Measurements from ENCODE around the gene GXYLT1.

Gene GXYLT1

DNA sequence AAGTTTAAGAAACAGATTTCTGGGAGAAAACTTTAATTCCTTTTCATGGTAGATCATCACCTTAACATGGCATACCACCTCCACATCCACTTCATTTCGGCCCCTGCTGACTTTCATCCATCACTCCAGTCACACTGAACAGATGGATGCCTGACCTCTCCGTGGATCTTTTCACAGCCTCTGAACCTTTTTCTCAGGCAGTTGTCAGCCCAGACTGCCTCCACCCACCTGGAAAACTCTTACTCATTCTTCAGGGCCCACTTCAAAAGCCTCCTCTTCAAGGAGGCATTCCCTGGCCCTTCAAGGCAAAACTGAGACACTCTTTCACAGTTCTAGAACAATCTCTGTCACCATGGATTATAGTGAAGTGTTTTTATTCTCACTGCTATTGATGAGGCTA is 52.9 kb downstream of the GXYLT1 start:
- Histone ChIP-seq H3K27me3 (ENCODE audit: insufficient read depth, low read length, poor library complexity, severe bottlenecking) (no peaks in the 10 kb centered on the region), H3K79me2 (ENCODE audit: insufficient read depth, low read length) (no peaks in the 10 kb centered on the region), H3K36me3 (ENCODE audit: insufficient read depth, low read length) (peaks cover 43% of the 10 kb centered on the region), H3F3A (ENCODE audit: low read depth) (no peaks in the 10 kb centered on the region), H3K9ac (ENCODE audit: low read depth, low read length, poor library complexity, severe bottlenecking) (no peak overlapping the region), H3K4me3 (ENCODE audit: low read length, poor library complexity, severe bottlenecking) (no peak overlapping the region), H3K9me2 (replicated peaks; ENCODE audit: low read depth, low read length) (no peaks in the 10 kb centered on the region), H2AFZ (ENCODE audit: low read length) (no peak overlapping the region), H3K9me3 (ENCODE audit: insufficient read depth, low read depth, low read length) (no peaks in the 10 kb centered on the region), H3K4me1 (ENCODE audit: insufficient read depth, low read length, poor library complexity, severe bottlenecking) (no peaks in the 10 kb centered on the region), H3K4me2 (ENCODE audit: low read depth, low read length, poor library complexity, severe bottlenecking) (no peak overlapping the region), H4K20me1 (ENCODE audit: insufficient read depth, low read length, poor library complexity, severe bottlenecking) (no peaks in the 10 kb centered on the region)
- TF ChIP-seq, protein P1, sequence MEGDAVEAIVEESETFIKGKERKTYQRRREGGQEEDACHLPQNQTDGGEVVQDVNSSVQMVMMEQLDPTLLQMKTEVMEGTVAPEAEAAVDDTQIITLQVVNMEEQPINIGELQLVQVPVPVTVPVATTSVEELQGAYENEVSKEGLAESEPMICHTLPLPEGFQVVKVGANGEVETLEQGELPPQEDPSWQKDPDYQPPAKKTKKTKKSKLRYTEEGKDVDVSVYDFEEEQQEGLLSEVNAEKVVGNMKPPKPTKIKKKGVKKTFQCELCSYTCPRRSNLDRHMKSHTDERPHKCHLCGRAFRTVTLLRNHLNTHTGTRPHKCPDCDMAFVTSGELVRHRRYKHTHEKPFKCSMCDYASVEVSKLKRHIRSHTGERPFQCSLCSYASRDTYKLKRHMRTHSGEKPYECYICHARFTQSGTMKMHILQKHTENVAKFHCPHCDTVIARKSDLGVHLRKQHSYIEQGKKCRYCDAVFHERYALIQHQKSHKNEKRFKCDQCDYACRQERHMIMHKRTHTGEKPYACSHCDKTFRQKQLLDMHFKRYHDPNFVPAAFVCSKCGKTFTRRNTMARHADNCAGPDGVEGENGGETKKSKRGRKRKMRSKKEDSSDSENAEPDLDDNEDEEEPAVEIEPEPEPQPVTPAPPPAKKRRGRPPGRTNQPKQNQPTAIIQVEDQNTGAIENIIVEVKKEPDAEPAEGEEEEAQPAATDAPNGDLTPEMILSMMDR (conservative IDR thresholded peaks at IDR 0.05; ENCODE audit: low read length) = no peak
- TF ChIP-seq EZH2phosphoT487 (IDR thresholded peaks at IDR 0.05; ENCODE audit: borderline replicate concordance) = no peak

DNA sequence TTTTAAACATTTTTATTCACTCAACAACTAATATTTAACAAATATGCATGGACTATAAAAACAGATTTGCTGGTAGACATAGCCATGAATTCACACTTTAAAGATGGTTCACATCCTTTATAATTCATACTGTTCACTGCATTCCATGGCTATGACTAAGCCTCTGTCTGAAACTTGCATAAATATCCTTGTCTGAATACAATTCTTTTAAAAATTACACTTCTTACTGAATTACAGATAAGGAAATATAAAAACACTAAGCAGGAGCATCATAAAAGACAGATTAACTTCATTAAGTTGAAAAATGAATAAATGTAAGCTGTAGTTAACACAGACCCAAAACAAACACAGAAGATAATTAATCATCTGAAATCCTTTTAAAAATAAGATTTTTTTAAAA is 53.8 kb downstream of the GXYLT1 start:
- H3K4me3 ChIP-seq (ENCODE audit: low read length, poor library complexity, severe bottlenecking) = no peak overlapping the region
- H3K36me3 ChIP-seq (ENCODE audit: insufficient read depth, low read length) = peaks cover 35% of the 10 kb centered on the region
- no peak overlapping the region for H3K4me2 ChIP-seq (ENCODE audit: low read depth, low read length, poor library complexity, severe bottlenecking)
- H3K79me2 ChIP-seq (ENCODE audit: insufficient read depth, low read length) = no peaks in the 10 kb centered on the region
- H3K9me3 ChIP-seq (ENCODE audit: insufficient read depth, low read depth, low read length) = no peaks in the 10 kb centered on the region
- H4K20me1 ChIP-seq (ENCODE audit: insufficient read depth, low read length, poor library complexity, severe bottlenecking) = no peaks in the 10 kb centered on the region
- no peak overlapping the region for H3K9ac ChIP-seq (ENCODE audit: low read depth, low read length, poor library complexity, severe bottlenecking)
- no peak overlapping the region for H2AFZ ChIP-seq (ENCODE audit: low read length)
- TF ChIP-seq, protein P1 (conservative IDR thresholded peaks at IDR 0.05; ENCODE audit: low read length) = no peak
- no peak for TF ChIP-seq EZH2phosphoT487 (IDR thresholded peaks at IDR 0.05; ENCODE audit: borderline replicate concordance)
- H3K27me3 ChIP-seq (ENCODE audit: insufficient read depth, low read length, poor library complexity, severe bottlenecking) = no peaks in the 10 kb centered on the region
- no peaks in the 10 kb centered on the region for H3F3A ChIP-seq (ENCODE audit: low read depth)
- no peaks in the 10 kb centered on the region for H3K9me2 ChIP-seq (replicated peaks; ENCODE audit: low read depth, low read length)
- H3K4me1 ChIP-seq (ENCODE audit: insufficient read depth, low read length, poor library complexity, severe bottlenecking) = no peaks in the 10 kb centered on the region

DNA sequence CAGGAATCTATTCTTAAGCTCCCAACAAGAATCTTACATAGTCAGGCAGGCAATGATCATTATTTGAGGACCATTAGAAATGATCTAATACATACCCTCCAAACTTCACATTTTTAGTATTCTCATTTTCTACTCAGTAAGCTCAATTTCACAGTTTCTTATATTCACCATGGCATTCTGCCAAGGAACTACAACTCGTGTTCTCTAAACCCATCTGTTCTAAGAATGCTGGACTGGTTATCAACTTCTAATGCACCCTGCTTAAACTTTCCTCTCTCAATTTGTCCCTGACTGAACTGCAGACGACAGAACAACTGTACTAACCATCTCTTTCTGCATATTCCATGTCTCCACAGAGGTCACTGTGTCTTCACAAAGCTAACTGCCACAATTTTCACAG is 58.6 kb downstream of the GXYLT1 start:
- Histone ChIP-seq H3F3A (ENCODE audit: low read depth) (no peaks in the 10 kb centered on the region), H3K27me3 (ENCODE audit: insufficient read depth, low read length, poor library complexity, severe bottlenecking) (no peaks in the 10 kb centered on the region), H3K9me3 (ENCODE audit: insufficient read depth, low read depth, low read length) (no peaks in the 10 kb centered on the region), H3K4me1 (ENCODE audit: insufficient read depth, low read length, poor library complexity, severe bottlenecking) (no peaks in the 10 kb centered on the region), H2AFZ (ENCODE audit: low read length) (no peak overlapping the region), H3K9me2 (replicated peaks; ENCODE audit: low read depth, low read length) (no peaks in the 10 kb centered on the region), H3K4me3 (ENCODE audit: low read length, poor library complexity, severe bottlenecking) (no peak overlapping the region), H3K4me2 (ENCODE audit: low read depth, low read length, poor library complexity, severe bottlenecking) (no peak overlapping the region), H4K20me1 (ENCODE audit: insufficient read depth, low read length, poor library complexity, severe bottlenecking) (no peaks in the 10 kb centered on the region), H3K9ac (ENCODE audit: low read depth, low read length, poor library complexity, severe bottlenecking) (no peak overlapping the region), H3K79me2 (ENCODE audit: insufficient read depth, low read length) (no peaks in the 10 kb centered on the region), H3K36me3 (ENCODE audit: insufficient read depth, low read length) (peaks cover 22% of the 10 kb centered on the region; the same call in 1 of the 2 replicates)
- no peak for TF ChIP-seq EZH2phosphoT487 (IDR thresholded peaks at IDR 0.05; ENCODE audit: borderline replicate concordance)
- TF ChIP-seq, protein P1 (conservative IDR thresholded peaks at IDR 0.05; ENCODE audit: low read length) = no peak
